Right lobe of liver (tissue), 4 donors: ENCODE measurements around the gene PTGFR.

Experiments used
- CTCF ChIP-seq, 4 donors: fragments of 200-600 bp in 3 of 4; fragments of 450-650 bp in 1 of 4; IDR thresholded peaks; one replicate each; pipeline versions ENCODE4 v1.5.1 to v1.8.0; 2016 to 2022; ENCODE audit warnings: antibody characterized with exemption in 4 of 4, mild to moderate bottlenecking in 2 of 4
- POLR2A ChIP-seq: fragments of 450-650 bp; IDR thresholded peaks from one replicate; pipeline ENCODE4 v1.6.1; 2017; ENCODE audit warnings: antibody characterized with exemption, mild to moderate bottlenecking
- donor health status: DM: no; HTN: no; CAD: no.
- donor health status: DM: no; HTN: no; CAD: no.
- donor health status: DM: no; HTN: yes; CAD: no.

- TF ChIP-seq CTCF (IDR thresholded peaks at IDR 0.05) (no peak), POLR2A (no peak)
Measured at GRCh38 chr1:78549331-78549730, 58.6 kb downstream of the PTGFR start.
